ENCODE results near the gene SOX2.

- no peak for TF ChIP-seq CTCF (IDR thresholded peaks at IDR 0.05)
- no peak for TF ChIP-seq POLR2AphosphoS5 (IDR thresholded peaks at IDR 0.05; ENCODE audit: low read depth, low read length)
Measured at GRCh38 chr3:181752202-181752671, 40.5 kb downstream of the SOX2 start.
